Ishikawa (cell line): Measurements from ENCODE around the gene REC114.

Source experiments
- CEBPB ChIP-seq: IDR thresholded peaks from 2 replicates; pipeline ENCODE4 v1.6.1; 2012
- FOXM1 ChIP-seq: IDR thresholded peaks from 2 replicates; pipeline ENCODE4 v1.6.1; 2012; ENCODE audit warnings: low read depth, borderline replicate concordance
- TCF12 ChIP-seq: IDR thresholded peaks from 2 replicates; pipeline ENCODE4 v1.6.1; 2012; ENCODE audit warnings: low read depth

GRCh38 chr15:73558529-73558928 lies 115.6 kb downstream of the REC114 start:
- TF ChIP-seq FOXM1 (no peak), CEBPB (no peak), TCF12 (no peak)
